Lung (tissue), 12 donors: Measurements from ENCODE around the gene AUTS2. TPM values are rescaled to one million over a fixed set of nuclear protein-coding genes. Genes with fewer than 3 reads are reported as not detected.

ENCODE experiments used
- ATAC-seq: fragments of 200-7000 bp; cut with Tn5 transposase; one replicate; pipeline ENCODE4 v1.9.1; 2020; ENCODE audit warnings: moderate number of reproducible peaks; ENCODE audit not compliant: insufficient read depth, low FRiP score
- DNase-seq, 3 donors: peaks; one replicate each; pipeline ENCODE4 v3.0.0-alpha.2; 2013 to 2017
- H3K27ac ChIP-seq, 2 donors: one replicate each; pipeline ENCODE4 v1.5.1; 2013; ENCODE audit warnings: mild to moderate bottlenecking in 2 of 2, moderate library complexity in 2 of 2, control low read depth in 1 of 2, inconsistent platforms in 1 of 2, low read depth in 1 of 2, low read length in 1 of 2
- H3K27me3 ChIP-seq, 3 donors: one replicate each; pipeline ENCODE4 v1.5.1; 2013; ENCODE audit warnings: low read length in 2 of 3; ENCODE audit not compliant: control insufficient read depth in 3 of 3, insufficient read depth in 3 of 3
- H3K36me3 ChIP-seq, 4 donors: one replicate each; pipeline ENCODE4 v1.5.1; 2013; ENCODE audit warnings: low read length in 4 of 4, mild to moderate bottlenecking in 1 of 4, moderate library complexity in 1 of 4; ENCODE audit not compliant: control insufficient read depth in 4 of 4, insufficient read depth in 4 of 4
- H3K4me1 ChIP-seq, 5 donors: one replicate each; pipeline ENCODE4 v1.5.1; 2013; ENCODE audit warnings: low read length in 5 of 5, mild to moderate bottlenecking in 2 of 5, moderate library complexity in 1 of 5; ENCODE audit not compliant: control insufficient read depth in 5 of 5, insufficient read depth in 5 of 5
- H3K4me3 ChIP-seq: one replicate; pipeline ENCODE4 v1.5.1; 2013; ENCODE audit warnings: mild to moderate bottlenecking, control low read depth, moderate library complexity
- H3K9ac ChIP-seq, 2 donors: one replicate each; pipeline ENCODE4 v1.5.1; 2013; ENCODE audit warnings: low read length in 2 of 2, control low read depth in 1 of 2; ENCODE audit not compliant: insufficient read depth in 1 of 2
- H3K9me3 ChIP-seq, 4 donors: one replicate each; pipeline ENCODE4 v1.5.1; 2013; ENCODE audit warnings: low read length in 3 of 4, mild to moderate bottlenecking in 1 of 4, moderate library complexity in 1 of 4; ENCODE audit not compliant: control insufficient read depth in 4 of 4, insufficient read depth in 3 of 4
- WGBS, 2 donors: extraction: QIAGEN DNeasy Blood & Tissue Kit; methylation state at CpG; one replicate each; pipeline ENCODE4 v1.1.7; 2013; 5-methylcytosine and 5-hydroxymethylcytosine counted together
- polyA plus RNA-seq, 2 donors: library from polyadenylated mRNA; stranded (reverse); fragments of 200-250 nt; gene quantifications; one replicate each; pipeline ENCODE4 v1.2.1, GENCODE V29; 2013
- total RNA-seq, 2 donors: library from RNA; depleted of rRNA in 1 of 2; stranded (reverse); fragments of >200 nt in 1 of 2; gene quantifications; one replicate each; pipeline ENCODE4 v1.2.1, GENCODE V29; 2014 to 2021
- TF ChIP-seq, protein P1 (sequence below): IDR thresholded peaks from 2 replicates; pipeline ENCODE4 v1.5.1; 2012; ENCODE audit warnings: mild to moderate bottlenecking; ENCODE audit errors: control extremely low read depth, extremely low read depth
- donor health status: control.
- donor health status: control.
- donor health status: Bipolar disorder and iron deficiency.
- donor health status: healthy.
- donor health status: DM: yes; HTN: yes; CAD: no.

The AUTS2 gene
- total and polyA plus RNA-seq, 4 donors, result 11.8 to 115 (median 40.6) TPM

DNA sequence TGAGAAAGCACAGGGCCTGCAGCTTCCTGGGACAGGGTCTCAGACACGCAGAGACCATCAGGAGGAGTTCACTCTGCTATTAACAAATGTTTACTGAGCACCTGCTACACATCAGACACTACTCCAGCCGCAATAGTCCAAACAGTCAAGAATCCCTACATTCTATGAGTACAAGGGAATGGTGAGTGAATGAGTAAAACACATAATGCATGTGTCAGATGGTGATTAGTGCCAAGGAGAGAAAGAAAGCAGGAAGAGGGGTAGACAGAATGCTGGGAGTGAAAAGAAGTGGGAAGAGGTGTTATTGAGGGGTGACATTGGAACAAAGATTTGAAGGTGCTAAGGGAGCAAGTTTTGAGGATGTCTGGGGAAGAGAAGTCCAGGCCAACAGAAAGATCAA lies 899.5 kb downstream of the AUTS2 start:
- no peak overlapping the region for H3K4me3 ChIP-seq
- H3K4me1 ChIP-seq, result peaks cover 0 to 21% (median 0%) of the 10 kb centered on the region in 5 donors
- DNase-seq (no peak), ATAC-seq (no peak)
- TF ChIP-seq, protein P1, sequence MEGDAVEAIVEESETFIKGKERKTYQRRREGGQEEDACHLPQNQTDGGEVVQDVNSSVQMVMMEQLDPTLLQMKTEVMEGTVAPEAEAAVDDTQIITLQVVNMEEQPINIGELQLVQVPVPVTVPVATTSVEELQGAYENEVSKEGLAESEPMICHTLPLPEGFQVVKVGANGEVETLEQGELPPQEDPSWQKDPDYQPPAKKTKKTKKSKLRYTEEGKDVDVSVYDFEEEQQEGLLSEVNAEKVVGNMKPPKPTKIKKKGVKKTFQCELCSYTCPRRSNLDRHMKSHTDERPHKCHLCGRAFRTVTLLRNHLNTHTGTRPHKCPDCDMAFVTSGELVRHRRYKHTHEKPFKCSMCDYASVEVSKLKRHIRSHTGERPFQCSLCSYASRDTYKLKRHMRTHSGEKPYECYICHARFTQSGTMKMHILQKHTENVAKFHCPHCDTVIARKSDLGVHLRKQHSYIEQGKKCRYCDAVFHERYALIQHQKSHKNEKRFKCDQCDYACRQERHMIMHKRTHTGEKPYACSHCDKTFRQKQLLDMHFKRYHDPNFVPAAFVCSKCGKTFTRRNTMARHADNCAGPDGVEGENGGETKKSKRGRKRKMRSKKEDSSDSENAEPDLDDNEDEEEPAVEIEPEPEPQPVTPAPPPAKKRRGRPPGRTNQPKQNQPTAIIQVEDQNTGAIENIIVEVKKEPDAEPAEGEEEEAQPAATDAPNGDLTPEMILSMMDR, result no peak
- H3K9me3 ChIP-seq, result no peaks in the 10 kb centered on the region
- H3K36me3 ChIP-seq, result peaks cover 0 to 8% (median 0%) of the 10 kb centered on the region in 4 donors
- H3K27me3 ChIP-seq, result no peaks in the 10 kb centered on the region
- H3K27ac ChIP-seq, result no peak overlapping the region
- no peak overlapping the region for H3K9ac ChIP-seq
- 93 to 98% methylated on average over 2 of the region's 2 CpGs for WGBS, 2 donors

DNA sequence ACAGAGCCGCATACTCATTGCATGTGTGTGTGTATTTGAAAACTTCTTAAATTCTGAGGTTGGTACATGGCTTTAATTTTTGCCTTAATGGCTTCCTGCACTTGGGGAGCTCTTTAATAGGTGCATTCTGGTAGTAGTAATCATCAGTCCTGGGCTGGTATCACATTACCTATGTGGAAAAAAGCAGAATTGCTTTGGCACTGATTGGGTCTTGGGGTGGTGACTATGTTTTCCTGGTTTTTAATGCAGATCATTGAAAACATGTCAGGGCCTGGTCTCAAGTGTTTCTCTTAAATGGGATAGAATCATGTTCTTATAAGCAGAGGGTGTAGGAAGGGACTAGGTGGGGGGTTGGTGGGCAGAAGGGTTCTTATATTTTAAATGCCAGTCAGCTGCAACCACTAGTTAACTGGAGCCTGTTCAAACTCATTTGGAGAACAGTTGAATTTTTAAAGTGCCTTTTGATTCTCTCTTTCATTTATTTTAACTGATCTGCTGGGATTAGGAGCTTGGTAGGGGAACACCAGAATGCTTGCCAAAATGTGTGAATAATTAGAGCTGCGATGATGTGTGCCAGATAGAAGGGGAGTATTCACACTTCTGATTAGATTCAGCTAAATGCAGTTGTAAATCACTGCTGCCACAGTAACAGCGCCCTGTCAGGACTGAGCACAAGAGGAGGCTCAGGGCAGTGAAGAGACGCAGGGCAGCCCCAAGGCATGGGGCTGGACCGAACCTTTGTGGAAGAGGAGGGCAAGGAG lies 900.1 kb downstream of the AUTS2 start:
- ATAC-seq (no peak), DNase-seq (no peak)
- Histone ChIP-seq H3K9ac (no peak overlapping the region), H3K36me3 (peaks cover 0 to 8% (median 0%) of the 10 kb centered on the region in 4 donors), H3K9me3 (no peaks in the 10 kb centered on the region), H3K27me3 (no peaks in the 10 kb centered on the region), H3K27ac (no peak overlapping the region), H3K4me3 (no peak overlapping the region), H3K4me1 (peaks cover 0 to 15% (median 0%) of the 10 kb centered on the region in 5 donors)
- TF ChIP-seq, protein P1, result no peak
- WGBS, 2 donors, result 86 to 91% methylated on average over 5 of the region's 5 CpGs

DNA sequence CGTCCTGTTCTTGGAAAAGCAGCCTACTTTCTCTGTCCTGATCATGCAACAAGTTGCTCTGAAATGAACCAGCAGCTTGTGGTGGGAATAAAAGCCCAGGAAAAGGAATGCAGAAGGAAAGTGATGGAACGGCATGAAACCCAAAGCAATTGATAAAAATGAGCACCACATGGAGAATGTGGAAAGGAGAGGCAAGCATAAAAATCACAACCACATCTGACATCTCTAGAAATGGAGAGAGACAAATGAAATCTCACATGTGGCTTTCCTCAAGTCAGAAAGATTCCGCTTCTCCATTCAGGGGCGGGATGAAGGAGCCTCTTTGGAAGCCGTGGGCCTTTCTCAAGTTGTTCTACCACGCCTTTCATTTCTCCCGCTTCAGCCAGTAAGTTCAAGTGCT lies 902.0 kb downstream of the AUTS2 start:
- WGBS, 2 donors, result 87 to 90% methylated on average over 7 of the region's 7 CpGs
- H3K36me3 ChIP-seq, result peaks cover 0 to 8% (median 0%) of the 10 kb centered on the region in 4 donors
- ATAC-seq, result no peak
- TF ChIP-seq, protein P1, result no peak
- no peaks in the 10 kb centered on the region for H3K27me3 ChIP-seq
- peaks cover 0 to 7% (median 0%) of the 10 kb centered on the region in 5 donors for H3K4me1 ChIP-seq
- no peak overlapping the region for H3K27ac ChIP-seq
- no peak for DNase-seq
- H3K9ac ChIP-seq, result no peak overlapping the region
- H3K9me3 ChIP-seq, result no peaks in the 10 kb centered on the region
- H3K4me3 ChIP-seq, result no peak overlapping the region
